Astrocyte of the hippocampus (primary cell): Measurements from ENCODE around the gene C9orf153.

Experiments
- DNase-seq: peaks from one replicate; pipeline ENCODE4 v3.0.0; 2011; ENCODE audit warnings: low read depth, low spot score

C9orf153 gene

DNA sequence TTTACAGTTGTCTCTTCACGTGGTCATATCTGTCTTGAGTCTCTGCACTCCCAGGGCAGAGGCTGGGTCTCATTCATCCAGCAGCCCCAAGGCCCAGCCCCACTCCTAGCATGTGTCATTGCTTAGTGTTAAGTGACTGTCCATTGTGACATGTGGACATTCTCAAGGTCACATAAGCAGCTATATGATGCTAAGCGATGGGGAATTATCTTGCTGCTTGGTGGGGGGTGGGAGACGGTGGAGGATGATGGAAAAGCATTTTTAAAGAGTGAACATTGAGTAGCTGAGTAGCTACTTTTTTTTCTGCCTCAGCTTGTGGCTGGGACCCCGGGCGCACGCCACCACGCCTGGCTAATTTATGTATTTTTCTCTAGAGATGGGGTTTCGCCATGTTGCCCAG is at the start of gene C9orf153:
Gene C9orf153 (minus strand): TSS at position 101 of the 400 bp plus-strand sequence. CDS start 30,054 bp downstream, outside the sequence.
- no peak for DNase-seq

DNA sequence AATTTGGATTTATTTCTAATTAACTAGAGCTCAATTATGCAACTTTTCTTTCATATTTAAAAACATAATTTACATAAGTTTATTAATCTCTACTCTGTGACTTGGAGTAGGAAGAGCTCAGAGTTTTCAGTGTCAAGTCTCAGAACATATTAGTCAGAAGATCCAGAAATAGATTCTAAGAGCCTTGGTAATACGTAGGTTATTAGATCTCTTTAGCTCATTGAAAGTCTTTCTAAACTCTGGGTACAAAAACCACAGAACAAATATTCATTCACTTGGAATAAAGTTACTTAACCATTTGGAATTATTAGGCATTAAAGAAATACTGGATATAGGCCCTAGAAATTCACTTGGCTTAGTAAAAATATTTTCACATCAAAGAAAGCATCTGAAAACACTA is 49.2 kb upstream of the C9orf153 start:
- no peak for DNase-seq

DNA sequence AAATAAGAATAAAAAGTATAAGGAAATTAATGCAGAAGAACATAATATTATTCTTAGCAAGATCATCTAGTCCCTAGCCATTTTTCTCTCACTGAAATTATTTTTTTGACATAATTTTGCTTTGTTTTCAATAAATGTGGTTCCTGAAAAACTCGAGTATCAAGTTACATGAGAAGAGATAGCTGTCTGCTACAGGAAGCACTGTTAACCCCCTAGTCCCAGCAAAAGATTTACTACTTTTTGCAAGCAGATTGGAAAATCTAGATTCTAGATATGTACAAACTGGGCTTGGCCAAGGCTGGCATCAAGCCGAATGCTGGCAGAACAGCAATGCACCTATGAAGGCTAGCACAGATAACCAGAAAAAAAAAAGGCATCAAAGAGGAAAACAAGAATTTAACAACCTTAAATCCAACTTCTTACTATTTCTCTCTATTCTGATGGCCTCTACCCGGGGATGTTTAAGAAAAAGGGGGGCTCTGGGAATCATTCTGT is 44.8 kb upstream of the C9orf153 start:
- no peak for DNase-seq

DNA sequence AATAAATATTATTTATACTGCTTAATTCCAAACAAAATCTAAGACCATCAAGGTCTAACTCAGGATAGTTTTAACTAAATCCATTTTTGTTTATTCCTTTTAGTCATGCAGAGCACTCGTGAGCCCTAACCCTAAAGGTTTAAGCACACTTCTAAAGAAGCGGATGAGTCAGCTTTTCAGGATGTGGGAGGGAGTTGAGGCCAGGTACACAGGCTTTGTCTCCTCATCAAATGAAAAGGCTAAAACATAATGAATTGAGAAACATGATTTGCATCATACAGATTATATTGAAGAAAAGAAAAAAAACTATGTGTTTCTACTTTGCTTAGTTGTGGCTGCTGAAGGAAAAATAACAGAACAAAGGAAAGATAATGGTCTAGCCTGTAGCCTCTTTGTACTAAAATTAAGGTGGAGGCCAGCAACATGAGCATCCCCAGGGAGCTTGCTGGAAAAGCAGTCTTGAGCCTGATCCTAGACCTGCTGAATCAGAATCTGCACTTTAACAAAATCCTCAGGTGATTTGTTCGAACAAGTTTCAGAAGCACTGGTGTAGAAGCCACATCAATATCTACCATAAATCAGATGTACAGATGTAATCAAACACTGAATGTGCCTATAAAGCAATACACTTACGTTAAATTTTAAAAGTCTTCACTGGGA is 44.0 kb upstream of the C9orf153 start:
- no peak for DNase-seq

DNA sequence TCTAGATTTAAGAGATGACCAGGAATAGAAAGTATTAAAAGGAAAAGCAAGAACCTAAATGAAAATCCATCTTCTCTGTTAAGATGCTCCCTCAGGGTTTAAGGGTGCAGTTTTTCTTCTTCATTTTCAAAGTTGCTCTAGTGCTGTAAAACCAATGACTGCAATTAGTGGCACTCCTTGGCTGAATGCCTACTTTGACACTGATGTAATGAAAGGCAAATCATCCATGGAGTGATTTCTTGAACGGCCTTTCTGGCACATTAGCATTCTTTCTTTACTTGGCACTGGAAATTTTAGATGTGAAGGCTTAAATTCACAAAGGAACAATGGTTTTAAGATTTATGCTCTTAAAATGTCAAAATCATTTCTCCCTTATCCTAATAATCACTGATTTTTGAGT is 42.2 kb upstream of the C9orf153 start:
- no peak for DNase-seq

DNA sequence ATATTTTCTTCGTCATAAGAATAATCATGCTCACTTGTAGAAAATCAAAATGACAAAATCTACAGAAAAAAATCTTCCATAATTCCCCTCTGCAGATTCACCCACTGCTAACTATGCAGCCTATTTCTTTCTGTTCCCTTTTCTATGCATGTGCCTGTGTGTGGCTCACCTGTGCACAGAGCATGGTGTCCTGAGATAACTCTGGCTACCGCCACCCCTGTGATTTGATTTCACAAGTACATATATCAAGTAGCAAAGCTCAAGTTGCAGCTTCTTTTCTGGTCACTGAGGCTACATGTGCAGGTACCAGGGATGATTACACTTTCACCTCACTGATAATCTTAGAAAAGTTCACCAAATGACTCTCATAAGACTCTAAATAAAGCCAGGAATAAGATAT is 41.2 kb upstream of the C9orf153 start:
- no peak for DNase-seq

DNA sequence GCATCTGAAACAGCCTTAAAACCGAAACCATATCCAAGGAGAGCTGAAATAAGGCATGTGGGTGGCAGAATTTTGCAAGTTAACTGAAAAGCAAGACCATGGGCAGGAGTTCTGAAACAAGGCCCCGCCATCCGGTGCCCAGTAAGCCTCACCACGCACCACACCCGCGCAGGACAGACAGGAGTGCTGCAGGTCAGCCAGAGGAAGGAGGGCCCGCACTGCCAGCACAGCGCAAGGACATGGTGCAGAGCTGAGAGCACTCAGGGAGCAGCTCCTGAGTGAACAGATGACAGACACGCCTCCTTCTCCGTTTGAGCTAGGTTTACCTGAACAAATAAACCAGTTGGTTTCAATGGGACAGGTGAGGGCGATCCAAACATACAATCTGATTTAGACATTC is 39.4 kb upstream of the C9orf153 start:
- no peak for DNase-seq

DNA sequence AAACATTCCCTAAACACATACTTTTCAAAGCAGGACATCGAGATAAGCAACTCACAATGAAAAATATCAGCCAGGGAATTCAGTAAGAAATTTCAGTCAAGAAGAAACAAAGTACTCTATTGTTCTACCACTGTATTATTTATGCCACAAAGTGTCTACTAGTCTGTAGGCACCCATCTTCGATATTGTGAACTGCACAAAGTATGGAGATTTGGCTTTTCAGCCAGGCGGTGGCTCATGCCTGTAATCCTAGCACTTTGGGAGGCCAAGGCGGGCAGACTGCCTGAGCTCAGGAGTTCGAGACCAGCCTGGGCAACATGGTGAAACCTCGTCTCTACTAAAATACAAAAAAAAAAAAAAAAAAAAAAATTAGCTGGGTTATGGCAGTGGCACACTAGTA is 30.9 kb upstream of the C9orf153 start:
- DNase-seq = peak; percentile 14

DNA sequence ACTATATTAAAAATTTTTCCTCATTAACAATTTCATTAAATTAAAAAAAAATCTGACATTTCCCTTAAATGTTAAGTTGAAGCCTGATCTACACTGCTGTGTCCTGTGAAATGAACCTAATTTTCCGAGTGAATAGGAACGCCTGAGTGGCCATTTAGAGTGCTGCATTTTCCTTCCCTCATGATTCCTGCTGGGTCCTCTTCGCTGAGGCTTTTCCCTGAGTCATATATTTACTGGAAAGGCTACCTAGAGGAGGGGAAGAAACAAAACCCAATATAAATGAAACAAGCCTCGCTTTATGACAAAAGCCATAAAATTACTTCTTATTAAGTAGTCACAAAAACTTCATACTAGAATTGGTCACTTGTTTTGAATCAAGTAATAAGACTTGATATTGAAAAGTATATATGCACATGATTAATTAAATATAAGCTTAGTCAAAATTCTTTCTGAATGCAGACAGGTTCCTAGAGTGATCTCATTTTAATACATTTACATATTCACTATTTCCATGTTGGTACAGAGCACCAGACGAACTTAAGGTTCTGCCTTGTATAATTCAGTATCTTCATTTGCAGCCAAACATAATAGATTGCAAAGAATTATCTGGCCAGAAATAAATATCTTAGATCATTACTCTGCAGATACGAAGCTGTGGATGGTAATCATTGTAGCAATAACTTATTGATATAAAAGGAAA is 29.2 kb upstream of the C9orf153 start:
- DNase-seq = peak; percentile 50

DNA sequence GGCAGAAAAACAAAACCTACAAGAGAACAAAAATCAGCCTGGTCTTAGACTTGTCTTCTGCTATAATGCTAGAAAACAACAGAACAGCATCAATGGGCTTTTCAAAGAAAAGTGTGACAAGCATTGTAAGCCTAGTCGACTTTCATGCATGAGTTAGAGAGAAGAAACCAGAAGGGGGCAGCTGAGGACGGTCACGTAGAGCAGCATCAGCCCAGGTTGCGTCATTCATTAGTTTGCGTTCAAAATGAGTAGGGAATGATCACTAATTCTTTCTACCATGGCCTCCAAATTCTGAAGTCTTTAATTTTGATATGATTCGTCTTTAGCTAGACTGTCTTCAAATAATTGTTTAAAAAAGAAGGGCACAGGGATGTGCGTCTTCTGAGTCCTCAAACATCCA is 27.6 kb upstream of the C9orf153 start:
- DNase-seq = peak; percentile 73

DNA sequence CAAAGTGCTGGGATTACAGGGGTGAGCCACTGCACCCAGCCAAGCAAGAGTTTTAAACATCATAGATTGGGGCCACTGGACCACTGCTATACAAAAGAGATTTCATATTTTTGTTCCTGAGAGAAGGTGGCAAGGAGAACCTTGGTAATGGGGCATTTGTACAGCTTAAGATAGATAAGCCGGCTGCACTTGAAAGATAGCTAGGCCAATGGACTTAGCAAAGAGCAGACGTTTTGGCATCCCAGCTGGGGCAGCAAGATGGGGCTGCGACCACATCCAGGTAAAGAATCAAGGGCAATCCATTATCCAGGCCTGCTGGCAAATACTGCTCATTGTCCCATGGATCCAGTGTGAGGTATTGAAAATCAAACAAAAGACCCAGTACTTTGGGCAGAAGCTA is 26.8 kb upstream of the C9orf153 start:
- no peak for DNase-seq

DNA sequence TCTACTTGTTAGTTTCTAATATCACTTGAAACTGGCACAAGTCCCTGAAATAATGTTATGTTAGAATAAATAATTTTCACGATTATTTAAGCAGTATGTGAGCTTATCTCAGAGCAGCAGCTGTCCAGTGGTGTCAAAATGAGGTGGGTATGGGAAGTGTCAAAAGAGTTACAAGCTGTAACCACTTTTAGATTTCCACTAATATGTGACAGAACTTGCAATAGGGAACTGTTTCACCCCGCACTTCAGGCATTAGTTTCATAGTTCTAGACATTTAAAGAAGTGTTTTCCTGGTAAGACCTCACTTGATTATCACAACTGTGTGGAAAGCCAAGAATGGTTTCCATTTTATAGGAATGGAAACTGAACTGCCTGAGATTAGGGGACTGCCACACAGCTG is 25.8 kb upstream of the C9orf153 start:
- DNase-seq = no peak

DNA sequence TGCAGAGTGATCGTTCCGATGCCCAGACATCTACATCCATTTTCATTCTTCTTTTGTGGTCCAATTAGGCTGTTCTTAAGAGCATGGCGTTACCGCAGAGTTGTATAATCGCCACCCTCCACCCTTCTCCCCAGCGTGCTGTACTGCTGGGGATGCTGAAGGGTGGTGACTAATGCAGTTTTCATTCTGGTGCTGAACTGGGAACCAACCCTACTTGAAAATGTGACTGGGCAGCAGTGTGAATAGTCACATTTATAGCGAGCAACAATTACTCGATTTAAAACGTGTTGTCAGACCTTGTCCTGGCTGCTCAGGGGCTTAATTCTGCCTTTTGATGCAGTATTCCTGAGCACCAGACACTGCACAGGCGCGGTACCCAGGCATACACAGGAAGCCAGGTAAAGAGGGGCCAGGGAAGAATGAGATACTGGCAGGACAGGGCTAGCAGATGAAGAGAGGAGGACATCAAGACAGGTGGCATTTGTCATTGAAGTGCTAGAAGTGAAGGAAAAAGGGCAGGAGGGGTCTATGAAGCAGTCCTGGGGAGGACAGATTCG is 23.6 kb upstream of the C9orf153 start:
- peak; percentile 93 for DNase-seq

DNA sequence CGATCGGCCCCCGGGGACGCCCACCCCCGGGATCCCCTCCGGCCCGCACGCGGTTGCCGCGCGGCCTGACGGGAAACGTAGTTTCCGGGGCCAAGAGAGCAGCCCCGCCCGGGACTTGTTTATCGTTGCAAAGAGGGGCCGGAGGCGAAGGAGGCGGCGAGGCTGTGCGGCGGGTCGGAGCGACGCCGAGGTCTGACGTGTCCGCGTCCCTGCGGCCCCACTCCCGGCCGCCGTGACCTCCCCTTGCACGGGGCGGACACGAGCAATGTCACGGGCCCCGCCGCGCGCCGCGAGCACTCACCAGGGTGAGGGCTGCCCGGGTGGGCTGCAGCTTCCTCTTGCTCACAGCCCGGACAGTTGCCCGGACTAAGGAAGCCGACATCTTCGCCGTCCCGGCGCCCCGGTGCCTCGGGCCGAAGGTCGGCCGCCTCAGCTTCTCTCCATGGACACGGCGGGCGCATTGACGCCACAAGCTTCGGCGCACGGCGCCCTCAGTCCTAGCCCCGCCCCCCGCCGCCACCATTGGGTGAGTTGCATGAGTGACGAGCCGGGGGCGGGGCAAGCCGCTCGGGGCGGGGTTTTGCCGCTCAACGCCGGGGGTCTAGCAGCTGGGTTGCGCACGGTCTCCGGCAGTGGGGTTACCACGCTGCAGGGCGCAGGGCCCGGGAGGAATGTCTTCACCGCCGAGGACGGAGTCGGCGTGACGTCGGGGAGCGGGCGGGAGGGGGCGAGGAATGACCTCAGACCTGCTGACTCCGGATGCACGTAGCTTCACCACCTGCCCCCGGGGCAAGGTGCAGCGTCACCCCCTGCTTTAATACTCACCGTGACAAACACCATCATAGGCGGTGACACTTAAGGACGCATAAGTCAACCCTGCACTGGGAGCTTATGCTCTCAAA is 22.9 kb upstream of the C9orf153 start, which contains the start of gene ISCA1:
Gene ISCA1 (minus strand): TSS at position 462 of the 902 bp plus-strand sequence. CDS start 80 bp downstream, at position 382.
- peak; percentile 98 for DNase-seq

DNA sequence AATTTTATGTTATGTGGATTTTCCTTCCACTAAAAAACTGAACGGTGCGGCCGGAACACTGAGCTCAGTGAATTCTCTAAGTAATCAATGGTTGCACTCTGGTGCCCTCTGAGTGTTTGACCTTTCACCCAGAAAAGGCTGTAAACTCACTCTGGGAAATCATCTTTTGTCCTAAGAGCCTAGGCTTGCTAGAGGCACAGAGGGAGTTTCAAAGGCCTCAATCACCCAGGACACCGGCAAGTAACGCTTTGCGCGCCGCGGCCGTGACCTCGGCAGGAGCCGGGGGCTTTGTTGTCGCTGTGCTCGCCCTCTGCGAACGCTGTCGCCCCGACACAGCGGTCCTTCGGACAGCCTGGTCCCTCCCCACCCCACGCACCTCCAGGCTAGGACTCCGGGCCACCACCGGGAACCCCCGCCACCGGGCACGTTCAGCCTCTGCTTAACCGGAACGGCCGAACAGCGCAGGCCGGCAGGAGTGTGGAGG is 22.2 kb upstream of the C9orf153 start:
- no peak for DNase-seq

DNA sequence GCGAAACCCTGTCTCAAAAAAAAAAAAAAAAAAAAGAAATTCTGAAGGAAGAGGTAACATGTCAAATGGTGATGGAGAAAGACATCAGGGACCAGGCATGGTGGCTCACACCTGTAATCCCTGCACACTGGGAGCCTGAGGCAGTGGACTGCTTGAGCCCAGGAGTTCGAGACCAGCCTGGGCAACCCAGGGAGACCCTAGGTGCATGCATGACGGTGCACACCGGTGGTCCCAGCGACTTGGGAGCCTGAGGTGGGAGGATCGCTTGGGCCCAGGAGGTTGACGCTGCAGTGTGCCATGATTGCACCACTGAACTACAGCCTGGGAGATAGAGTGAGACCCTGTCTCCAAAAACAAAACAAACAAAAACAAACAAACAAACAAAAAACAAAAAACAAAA is 21.1 kb upstream of the C9orf153 start:
- no peak for DNase-seq

DNA sequence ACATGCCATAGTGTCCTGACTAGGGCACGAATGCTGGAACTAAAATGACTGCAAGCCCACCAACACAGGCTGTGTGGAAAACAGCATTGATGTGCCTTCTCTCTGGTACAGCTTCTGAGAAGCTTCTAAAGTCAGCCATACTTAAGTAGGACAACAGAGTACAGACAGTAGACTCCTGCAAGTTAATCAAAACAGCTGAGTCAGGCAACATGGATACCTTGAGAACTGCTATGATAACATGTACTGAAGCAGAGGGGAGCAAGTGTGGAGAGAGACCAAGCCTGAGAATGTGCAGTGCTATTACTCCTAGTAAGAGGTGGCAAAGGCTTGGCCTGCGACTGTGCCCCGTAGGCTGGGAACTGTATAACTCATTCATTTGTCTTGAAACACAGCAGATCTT is 20.4 kb upstream of the C9orf153 start:
- DNase-seq = no peak

DNA sequence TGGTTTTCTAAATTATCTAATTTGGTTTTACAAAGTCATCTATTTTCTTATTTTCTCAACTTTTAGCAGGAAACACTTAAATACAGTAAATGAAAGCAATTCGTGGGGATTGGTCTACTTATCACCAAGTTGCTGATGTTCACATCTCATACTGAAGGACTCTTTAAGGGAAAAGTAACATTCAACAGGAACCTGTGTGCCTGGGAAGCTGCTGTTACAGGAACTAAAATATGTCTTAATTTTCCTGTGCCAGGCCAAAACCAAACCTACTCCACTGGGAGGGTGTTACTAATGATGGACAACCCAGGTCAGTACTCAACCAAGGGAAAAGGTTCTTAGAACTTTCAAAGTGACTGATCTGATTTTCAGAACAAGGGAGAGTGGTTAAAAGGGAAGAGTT is 17.6 kb upstream of the C9orf153 start:
- DNase-seq = no peak

DNA sequence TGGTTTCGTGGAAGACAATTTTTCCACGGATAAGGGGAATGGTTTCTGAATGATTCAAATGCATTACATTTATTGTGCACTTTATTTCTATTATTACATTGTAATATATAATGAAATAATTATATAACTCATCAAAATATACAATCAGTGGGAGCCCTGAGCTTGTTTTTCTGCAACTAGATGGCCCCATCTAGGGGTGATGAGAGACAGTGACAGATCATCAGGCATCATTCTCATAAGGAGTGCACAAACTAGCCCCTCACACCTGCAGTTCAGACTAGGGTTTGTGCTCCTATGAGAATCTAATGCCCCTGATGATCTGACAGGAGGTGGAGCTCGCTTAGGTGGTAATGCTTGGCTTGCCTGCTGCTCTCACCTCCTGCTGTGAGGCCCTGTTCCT is 16.5 kb upstream of the C9orf153 start:
- DNase-seq = peak; percentile 8

DNA sequence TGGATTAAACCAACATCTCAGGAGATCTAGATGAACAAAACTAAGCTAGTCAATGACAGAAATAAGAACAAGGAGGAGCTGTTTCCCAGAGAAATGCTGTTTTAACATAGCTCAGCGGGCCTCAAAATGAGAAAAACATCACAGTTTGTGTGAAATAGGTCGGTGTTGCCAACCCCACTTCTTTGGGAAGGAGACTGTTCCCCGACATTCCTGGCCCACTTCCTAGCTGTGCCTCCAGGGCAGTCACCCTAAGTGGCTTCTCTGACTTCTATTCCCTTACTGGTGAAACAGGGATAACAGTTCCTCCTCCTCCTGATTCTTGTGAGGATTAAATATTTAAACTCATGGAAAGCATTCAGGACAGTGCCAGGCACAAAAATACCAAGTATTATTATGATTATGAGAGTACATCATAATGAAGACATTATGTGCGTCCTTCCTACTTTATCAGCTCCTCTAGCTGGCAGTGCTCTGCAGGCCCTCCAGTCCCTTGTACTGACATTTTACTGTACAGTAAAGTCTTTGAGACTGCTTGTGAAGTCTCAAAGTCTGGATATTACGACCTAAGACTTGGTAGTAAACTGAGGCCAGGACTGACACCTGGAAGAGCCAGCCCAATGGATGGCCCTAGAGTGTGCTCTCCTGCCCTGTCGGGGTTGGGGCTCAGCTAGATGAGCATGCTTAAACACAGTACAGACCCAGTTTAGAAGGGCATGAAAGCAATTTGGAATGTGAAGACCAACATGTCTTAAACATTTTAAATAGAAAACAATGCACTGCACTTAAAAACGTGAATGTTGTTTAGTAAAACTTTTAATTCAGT is 15.6 kb upstream of the C9orf153 start:
- DNase-seq = no peak

DNA sequence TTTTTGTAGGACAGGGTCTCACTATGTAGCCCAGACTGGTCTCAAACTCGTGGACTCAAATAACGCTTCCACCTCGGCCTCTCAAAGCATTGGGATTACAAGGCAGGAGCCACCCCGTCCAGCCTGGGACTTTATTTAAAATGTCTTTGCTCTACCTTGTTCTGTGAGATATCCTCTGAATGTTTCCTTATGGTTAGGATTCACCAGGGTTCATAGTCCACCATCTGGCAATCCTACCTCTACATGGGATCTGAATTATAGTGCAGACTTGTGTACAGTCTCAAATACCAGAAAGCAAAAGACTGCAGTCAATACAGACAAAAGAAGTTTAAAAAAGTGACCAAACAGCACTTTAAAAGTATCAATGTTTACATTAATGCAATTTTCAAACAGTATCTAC is 12.8 kb upstream of the C9orf153 start:
- DNase-seq = no peak
